ENCODE data around the gene ADTRP. TPM values are rescaled to one million over a fixed set of nuclear protein-coding genes. Genes with fewer than 3 reads are reported as not detected.

The ADTRP gene
- total RNA-seq, 1 experiment from 2014 or later: 0.86 TPM

GRCh38 chr6:11806561-11807317 is 28.1 kb upstream of the ADTRP start:
- Histone ChIP-seq H3K27ac (ENCODE audit: low read depth, low read length) (no peak overlapping the region), H4K20me1 (ENCODE audit: insufficient read depth) (no peaks in the 10 kb centered on the region), H3K9me3 (ENCODE audit: control insufficient read depth in 1 of 2, insufficient read depth in 1 of 2, low read depth in 1 of 2, low read length in 2 of 2) (no peaks in the 10 kb centered on the region), H3K79me2 (ENCODE audit: insufficient read depth, low read length) (no peaks in the 10 kb centered on the region), H3K9ac (ENCODE audit: low read length) (no peak overlapping the region), H3K27me3 (ENCODE audit: insufficient read depth, low read length) (no peaks in the 10 kb centered on the region), H3K9me2 (ENCODE audit: insufficient read depth) (no peaks in the 10 kb centered on the region), H3K4me3 (replicated peaks in 1 of 2; ENCODE audit: low read depth in 1 of 2, low read length in 2 of 2) (no peak overlapping the region), H3K36me3 (ENCODE audit: control insufficient read depth in 1 of 2, insufficient read depth in 2 of 2, low read length in 2 of 2) (no peaks in the 10 kb centered on the region), H2AFZ (ENCODE audit: low read depth, low read length, poor library complexity, severe bottlenecking) (no peak overlapping the region), H3K4me1 (ENCODE audit: control insufficient read depth in 1 of 2, insufficient read depth in 2 of 2, low read length in 2 of 2) (peaks cover 0 to 5% of the 10 kb centered on the region in 2 experiments; a peak in 1 of 4 replicates), H3K4me2 (ENCODE audit: low read length) (no peak overlapping the region; the same call in 1 of the 2 replicates)
- ChIA-PET CTCF (no interaction called here), RAD21 (ENCODE audit: low non-redundant PET in 1 of 2, low total read pairs in 2 of 2, uncharacterized antibody in 2 of 2, unreplicated experiment in 2 of 2) (no interaction called here), POLR2A (no interaction called here)
- TF ChIP-seq EGR1 (IDR thresholded peaks at IDR 0.05; ENCODE audit: low read depth) (peak; percentile 61), ATF3 (IDR thresholded peaks at IDR 0.05) (no peak)
- intact Hi-C loops (cut with micrococcal nuclease): no loop called here
- no TSS peak for BruUV-seq (replicated peaks)
- ATAC-seq (no peak), DNase-seq (ENCODE audit: low read depth, low spot score) (no peak)

GRCh38 chr6:11805259-11806053 is 26.9 kb upstream of the ADTRP start:
- BruUV-seq (replicated peaks): no TSS peak
- POLR2A ChIA-PET: no interaction called here
- DNase-seq (ENCODE audit: low read depth, low spot score) (no peak), ATAC-seq (no peak)
- Histone ChIP-seq H3K9me3 (ENCODE audit: control insufficient read depth in 1 of 2, insufficient read depth in 1 of 2, low read depth in 1 of 2, low read length in 2 of 2) (no peaks in the 10 kb centered on the region), H3K36me3 (ENCODE audit: control insufficient read depth in 1 of 2, insufficient read depth in 2 of 2, low read length in 2 of 2) (no peaks in the 10 kb centered on the region), H2AFZ (ENCODE audit: low read depth, low read length, poor library complexity, severe bottlenecking) (no peak overlapping the region), H3K9ac (ENCODE audit: low read length) (no peak overlapping the region), H3K27me3 (ENCODE audit: insufficient read depth, low read length) (no peaks in the 10 kb centered on the region), H3K79me2 (ENCODE audit: insufficient read depth, low read length) (no peaks in the 10 kb centered on the region), H3K4me1 (ENCODE audit: control insufficient read depth in 1 of 2, insufficient read depth in 2 of 2, low read length in 2 of 2) (peaks cover 0 to 5% of the 10 kb centered on the region in 2 experiments; a peak in 1 of 4 replicates), H3K27ac (ENCODE audit: low read depth, low read length) (no peak overlapping the region), H3K4me3 (replicated peaks in 1 of 2; ENCODE audit: low read depth in 1 of 2, low read length in 2 of 2) (no peak overlapping the region), H4K20me1 (ENCODE audit: insufficient read depth) (no peaks in the 10 kb centered on the region), H3K9me2 (ENCODE audit: insufficient read depth) (no peaks in the 10 kb centered on the region), H3K4me2 (ENCODE audit: low read length) (no peak overlapping the region)
- CTCF ChIA-PET: no interaction called here
- intact Hi-C loops (cut with micrococcal nuclease): no loop called here
- RAD21 ChIA-PET (ENCODE audit: low non-redundant PET in 1 of 2, low total read pairs in 2 of 2, uncharacterized antibody in 2 of 2, unreplicated experiment in 2 of 2): no interaction called here
- TF ChIP-seq EGR1 (IDR thresholded peaks at IDR 0.05; ENCODE audit: low read depth): no peak
- no peak for TF ChIP-seq SIN3A (IDR thresholded peaks at IDR 0.05; ENCODE audit: low read depth)
- TF ChIP-seq CEBPB (IDR thresholded peaks at IDR 0.05; ENCODE audit: low read depth): no peak
- no peak for TF ChIP-seq POLR2A (IDR thresholded peaks at IDR 0.05; ENCODE audit: borderline replicate concordance, extremely low read depth, insufficient read depth, insufficient read length)
- TF ChIP-seq ELF1 (IDR thresholded peaks at IDR 0.05; ENCODE audit: borderline replicate concordance, low read depth): no peak
- TF ChIP-seq ZNF274 (IDR thresholded peaks at IDR 0.05; ENCODE audit: low read depth, low read length): no peak
- no peak for TF ChIP-seq SRF (IDR thresholded peaks at IDR 0.05; ENCODE audit: low read depth)
- TF ChIP-seq YY1 (IDR thresholded peaks at IDR 0.05; ENCODE audit: extremely low read depth, insufficient replicate concordance, low read depth, low read length): no peak
- no peak for TF ChIP-seq ZFX (IDR thresholded peaks at IDR 0.05)
- TF ChIP-seq EZH2phosphoT487 (IDR thresholded peaks at IDR 0.05; ENCODE audit: borderline replicate concordance): no peak
- TF ChIP-seq EZH2 (IDR thresholded peaks at IDR 0.05): no peak
- TF ChIP-seq TCF7L2 (IDR thresholded peaks at IDR 0.05; ENCODE audit: borderline replicate concordance, extremely low read depth, insufficient read depth, insufficient read length): no peak

All from HCT116 (cell line).